Epidermal melanocyte (primary cell): ENCODE data around the gene EFNA2.

Experiments
- DNase-seq: peaks from one replicate; pipeline ENCODE4 v3.0.0; 2011; ENCODE audit warnings: low spot score; ENCODE audit not compliant: insufficient read length

Gene EFNA2

DNA sequence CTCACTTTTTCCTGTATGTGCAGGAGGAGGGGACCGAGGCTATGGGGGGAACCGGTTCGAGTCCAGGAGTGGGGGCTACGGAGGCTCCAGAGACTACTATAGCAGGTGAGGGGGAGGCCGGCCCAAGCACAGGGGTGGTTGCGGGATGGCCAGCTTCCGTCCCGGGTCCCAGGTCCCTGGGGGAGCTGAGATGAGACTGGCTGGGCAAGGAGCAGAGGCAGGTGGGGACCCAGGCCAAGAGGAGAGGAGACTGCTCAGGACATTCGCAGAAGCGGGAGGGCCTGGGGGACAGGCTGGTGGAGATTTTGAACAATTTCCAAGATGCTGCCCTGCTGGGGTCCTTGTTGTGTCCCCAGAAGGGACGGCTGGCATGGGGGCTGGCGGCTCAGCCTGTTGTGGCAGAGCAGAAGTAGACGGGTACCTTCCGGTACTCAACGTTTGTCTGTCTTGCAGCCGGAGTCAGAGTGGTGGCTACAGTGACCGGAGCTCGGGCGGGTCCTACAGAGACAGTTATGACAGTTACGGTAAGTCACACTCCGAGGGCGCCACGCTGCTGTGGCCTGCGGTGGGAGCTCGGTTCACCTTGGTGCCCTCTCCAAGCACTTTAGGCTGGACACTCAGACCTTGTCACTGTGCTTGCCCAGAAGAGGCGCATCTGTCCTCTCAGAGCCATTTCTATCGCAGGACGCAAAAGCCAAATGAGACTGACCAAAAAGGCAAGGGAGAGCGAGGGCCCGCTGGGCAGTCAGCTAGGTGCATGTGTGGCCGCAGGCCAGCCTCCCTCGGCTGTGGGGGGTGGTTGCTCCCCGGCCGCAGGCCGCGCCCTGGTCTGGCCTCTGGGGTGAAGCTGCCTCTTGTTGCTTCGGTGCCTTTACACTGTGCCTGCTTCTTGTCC lies 13.9 kb upstream of the EFNA2 start:
- no peak for DNase-seq

DNA sequence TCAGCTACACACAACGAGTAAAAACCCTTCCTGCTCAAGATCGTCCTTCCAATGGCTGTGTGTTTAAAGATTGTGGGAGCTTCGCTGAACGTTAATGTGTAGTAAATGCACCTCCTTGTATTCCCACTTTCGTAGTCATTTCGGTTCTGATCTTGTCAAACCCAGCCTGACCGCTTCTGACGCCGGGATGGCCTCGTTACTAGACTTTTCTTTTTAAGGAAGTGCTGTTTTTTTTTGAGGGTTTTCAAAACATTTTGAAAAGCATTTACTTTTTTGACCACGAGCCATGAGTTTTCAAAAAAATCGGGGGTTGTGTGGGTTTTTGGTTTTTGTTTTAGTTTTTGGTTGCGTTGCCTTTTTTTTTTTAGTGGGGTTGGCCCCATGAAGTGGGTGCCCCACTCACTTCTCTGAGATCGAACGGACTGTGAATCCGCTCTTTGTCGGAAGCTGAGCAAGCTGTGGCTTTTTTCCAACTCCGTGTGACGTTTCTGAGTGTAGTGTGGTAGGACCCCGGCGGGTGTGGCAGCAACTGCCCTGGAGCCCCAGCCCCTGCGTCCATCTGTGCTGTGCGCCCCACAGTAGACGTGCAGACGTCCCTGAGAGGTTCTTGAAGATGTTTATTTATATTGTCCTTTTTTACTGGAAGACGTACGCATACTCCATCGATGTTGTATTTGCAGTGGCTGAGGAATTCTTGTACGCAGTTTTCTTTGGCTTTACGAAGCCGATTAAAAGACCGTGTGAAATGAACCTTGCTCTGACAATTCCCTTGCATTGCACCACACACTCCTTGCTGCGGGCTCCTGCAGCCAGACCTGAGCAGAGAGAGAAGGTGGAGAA lies 13.0 kb upstream of the EFNA2 start:
- DNase-seq = no peak

DNA sequence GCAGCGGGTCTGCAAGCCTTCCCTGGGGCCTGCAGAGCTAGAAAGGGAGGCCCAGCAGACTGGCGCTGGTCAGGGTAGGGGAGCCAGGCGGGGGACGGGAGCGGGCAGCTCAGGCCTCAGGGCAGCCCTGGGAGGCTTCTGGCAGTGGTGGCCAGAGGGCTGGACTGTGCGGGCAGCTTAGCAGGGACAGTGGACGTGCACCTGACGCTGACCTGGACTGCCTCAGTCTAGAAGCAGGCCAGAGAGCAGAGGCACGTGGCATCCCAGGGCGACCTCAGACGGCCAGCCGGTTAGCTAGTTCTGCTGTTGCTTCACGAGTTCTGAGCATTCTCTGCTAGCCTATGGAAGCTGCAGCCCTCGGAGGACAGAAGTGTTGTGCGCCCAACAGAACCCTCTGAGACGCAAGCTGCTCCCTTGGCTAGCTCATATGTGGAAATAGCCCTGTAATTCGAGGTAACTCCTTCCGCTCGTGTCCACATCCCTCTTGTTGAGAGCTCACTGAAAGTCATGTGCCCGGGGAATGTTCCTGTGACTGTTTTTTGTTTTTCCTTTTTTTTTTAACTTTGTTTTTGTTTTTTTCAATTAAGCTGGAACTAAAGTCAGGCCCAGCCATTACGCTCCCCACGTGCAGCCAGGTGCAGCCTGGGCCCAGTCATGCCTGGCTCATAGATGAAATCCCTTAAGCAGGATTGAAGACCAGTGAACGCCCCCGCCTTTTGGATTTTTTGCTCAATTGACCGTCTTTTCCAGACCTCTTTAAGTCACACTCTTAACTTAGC lies 12.2 kb upstream of the EFNA2 start:
- DNase-seq = no peak

- DNase-seq = no peak
Observed at GRCh38 chr19:1274081-1274851, 11.4 kb upstream of the EFNA2 start.

DNA sequence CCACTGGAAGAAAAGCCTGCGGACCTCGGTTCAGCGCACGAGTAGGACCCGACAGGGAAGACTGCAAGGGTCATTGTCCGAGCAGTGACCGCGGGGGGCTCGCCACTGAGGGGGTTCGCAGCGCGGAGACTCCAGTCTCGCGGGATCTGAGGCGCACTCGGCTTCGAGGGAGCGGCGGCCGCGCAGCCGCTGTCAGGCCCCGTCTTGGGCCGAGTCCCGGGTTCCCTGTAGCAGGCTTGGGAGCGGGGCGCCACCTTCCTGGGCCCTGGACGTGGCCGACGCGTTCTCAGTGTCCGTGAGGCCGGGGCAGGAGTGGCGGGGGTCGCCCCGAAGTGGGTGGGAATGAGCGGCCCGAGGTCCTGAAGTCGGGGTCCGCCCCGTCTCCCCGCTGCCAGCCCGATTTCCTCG lies 10.8 kb upstream of the EFNA2 start:
- DNase-seq = no peak

GRCh38 chr19:1275260-1275975 lies 10.3 kb upstream of the EFNA2 start, which contains the start of gene FAM174C:
Gene FAM174C (plus strand): TSS chr19:1275530. CDS start chr19:1275550, 20 bp downstream.
- DNase-seq = peak; percentile 99

GRCh38 chr19:1275976-1276627 lies 9.6 kb upstream of the EFNA2 start:
- DNase-seq = no peak

DNA sequence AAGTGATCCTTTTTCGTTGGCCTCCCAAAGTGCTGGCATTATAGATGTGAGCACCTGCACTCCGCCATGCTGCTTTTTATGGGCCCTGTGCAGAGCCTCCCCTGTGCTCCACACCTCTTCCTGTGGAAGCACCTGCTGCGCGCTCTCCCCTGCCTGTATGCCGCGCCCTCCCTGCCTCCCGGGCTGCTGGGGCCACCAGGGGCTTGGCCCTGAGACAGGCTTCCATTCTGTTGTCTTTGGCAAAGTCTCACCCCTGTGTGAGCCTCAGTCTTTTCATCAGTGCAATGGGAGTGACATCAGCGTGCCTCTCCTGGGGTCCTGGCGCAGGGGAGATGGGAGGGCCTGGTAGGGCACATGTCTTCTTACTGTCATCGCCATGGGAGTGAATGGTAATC lies 9.0 kb upstream of the EFNA2 start:
- no peak for DNase-seq

- DNase-seq = no peak
Observed at GRCh38 chr19:1277061-1277460, 8.6 kb upstream of the EFNA2 start.

GRCh38 chr19:1278074-1278473 lies 7.6 kb upstream of the EFNA2 start:
- no peak for DNase-seq

DNA sequence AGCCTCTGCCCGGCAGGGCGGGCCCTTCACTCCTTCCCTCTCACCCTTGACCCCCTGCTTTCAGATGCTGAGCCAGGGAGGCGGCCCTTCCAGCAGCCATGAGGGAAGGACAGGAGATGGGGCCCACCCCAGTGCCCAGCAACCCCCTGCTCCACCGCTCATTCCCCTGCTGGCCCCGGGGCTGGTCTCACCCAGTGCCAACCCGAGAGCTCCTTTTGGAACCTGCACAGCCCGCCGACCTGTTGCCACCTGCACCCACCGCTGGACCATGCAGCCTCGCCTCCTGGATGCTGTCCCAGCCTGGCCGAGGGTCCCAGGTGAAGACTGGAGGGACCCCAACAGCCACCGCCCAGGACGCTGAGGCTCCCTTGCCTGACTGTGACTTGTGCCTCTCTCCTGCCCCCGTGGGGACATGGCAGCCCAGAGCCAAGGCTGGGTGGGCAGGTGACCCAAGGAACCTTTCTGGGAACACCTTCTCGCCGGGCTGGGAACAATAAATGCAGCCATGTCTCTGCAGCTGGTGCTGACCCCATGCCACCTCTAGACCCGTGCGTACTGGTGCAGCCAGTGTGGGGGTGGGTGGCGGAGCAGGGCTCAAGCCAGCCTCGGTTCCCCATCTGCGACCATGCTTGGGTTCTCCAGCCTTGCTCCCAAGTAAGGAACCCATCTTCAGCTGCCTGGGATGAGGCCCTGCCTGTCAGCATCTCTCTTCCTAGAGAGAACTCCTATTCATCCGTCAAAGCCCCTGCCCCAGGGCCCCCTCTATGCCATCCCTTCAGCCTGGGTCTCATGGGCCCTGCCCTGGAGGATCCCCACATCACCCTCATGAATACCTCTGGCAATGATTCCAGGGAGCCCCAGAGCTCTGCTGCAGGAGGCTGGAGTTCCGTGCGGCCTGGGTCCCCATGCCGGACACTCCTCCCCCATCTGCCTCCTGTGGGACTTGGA lies 6.7 kb upstream of the EFNA2 start:
- no peak for DNase-seq

DNA sequence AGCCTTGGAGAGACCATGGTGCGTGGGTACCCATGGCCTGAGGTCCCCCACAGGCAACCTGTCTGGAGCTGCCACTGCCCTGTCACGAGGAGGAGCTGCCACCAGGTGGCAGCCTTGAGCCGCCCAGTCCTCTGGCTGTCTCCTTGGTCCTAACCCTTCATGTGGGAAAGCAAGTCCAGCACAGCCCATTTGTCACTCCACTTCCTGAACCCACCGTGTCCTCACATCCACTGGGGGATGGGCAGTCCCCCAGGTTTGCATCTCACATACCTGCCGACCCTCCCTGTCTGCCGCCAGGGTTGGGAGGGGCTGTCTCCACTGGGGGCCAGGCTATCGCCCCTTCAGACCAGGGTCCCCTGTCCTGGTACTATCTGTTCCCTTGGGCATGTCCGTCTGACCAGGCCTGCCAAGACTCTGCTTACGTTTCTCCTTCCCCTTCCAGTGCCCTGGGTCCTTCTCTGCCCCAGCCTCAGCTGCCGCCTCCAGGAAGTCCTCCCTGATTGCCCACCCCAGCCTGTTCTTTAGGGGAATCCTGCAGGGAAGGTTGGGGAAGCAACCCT lies 5.8 kb upstream of the EFNA2 start:
- peak; percentile 97 for DNase-seq

DNA sequence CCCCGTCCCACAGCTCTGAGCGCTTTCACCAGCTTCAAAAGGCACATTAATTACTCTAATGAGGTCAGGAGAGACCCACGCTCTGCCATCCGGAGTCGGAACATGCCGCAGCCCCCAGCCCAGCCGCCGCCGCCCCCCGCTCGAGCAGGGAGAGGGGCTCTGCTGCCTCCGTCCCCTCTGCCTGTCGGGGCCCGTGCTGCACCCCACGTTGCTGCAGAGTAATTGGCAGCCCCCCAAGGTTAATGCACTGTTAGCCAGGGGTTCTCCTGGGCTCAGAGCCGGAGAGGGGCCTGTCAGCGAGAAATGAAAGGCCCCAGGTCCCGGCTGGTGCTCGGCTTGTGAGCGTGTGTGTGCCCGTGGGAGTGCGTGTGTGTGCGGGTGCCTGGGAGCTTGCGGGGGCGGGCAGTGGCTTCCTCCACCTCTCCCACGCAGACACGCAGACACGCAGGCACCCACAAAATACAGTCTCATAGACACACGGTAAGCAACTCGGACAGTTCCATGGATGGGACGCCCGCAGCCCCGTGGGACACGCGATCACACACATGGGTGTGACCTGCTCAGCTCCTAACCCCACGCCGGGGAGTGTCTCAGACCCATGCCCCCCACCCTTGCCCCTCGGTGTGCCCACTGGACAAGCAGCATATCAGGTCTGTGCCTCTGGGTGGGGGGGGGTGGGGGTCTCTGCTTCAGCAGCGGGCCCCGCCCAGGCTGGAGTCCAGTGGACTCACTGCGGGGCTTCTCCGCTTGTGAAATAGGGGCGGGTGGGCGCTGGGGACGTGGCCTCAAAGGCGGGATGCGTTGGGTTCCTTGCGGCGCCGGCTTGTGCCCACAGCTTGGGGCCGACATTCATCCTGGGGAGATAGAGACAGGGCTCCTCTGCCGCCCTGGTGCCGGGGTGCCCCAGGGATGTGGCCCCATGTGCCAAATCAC lies 4.8 kb upstream of the EFNA2 start:
- no peak for DNase-seq

DNA sequence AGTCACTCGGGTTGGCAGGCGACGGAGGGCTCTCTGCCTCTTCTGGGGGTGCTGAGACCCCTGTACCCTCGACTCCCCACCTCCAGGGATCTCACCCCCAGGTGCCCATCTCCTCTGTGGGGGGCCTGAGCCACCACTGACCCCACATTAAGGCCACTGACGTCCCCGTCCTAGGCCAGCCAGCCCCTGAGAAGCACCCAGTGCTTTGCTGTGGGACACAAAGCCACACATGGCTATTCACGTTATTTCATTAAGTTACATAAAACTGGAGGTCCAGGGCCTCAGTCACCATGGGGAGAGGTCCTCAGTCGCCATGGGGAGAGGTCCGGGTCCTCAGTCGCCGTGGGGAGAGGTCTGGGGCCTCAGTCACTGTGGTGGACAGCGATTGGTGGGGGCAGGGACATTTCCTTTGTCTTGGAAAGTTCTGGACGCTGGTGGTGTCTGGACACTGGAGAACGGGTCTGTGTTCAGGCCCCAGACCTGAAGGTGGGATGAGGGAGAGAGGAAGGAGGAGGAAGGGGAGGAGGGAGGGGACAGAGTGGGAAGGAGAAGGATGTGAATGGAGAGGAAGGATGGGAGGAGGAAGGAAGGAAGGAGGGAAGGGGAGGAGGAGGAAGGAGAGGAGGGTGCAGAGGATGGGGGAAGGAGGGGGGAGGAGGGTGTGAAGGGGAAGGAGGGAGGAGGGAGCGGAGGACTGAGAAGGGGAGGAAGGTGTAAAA lies 3.9 kb upstream of the EFNA2 start:
- no peak for DNase-seq

DNA sequence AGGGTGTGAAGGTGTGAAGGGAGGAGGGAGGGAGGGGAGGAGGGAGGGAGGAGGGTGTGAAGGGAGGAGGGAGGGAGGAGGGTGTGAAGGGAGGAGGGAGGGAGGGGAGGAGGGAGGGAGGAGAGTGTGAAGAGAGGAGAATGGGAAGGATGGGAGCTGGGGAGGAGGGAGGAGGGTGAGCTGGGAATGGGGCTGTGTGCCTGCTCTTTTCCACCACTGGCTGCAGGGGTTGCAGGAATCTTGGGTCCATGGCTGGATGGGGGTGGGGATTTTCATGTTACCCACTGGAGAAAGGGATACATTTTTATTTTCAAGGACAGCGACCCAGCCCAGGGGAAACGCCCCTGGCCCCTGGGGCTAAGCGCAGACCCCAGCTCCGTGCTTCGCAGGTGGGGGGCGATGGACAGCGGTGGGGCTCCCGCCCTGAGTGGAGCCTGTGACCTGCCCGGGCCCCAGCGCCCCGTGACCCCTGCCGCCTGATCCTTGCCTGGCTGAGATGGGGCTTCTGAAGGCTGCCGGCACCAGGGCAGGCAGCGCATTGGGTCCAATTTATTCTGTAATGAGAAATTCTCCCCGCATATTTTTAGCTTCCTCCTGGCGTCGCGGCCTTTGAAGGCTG lies 3.0 kb upstream of the EFNA2 start:
- no peak for DNase-seq
